ENCODE results near the gene HECTD4. TPM values are rescaled to one million over a fixed set of nuclear protein-coding genes. Genes with fewer than 3 reads are reported as not detected.

HECTD4 gene
- total RNA-seq, 4 donors from 2014 or later = 53.7 to 168 (median 62.9) TPM

DNA sequence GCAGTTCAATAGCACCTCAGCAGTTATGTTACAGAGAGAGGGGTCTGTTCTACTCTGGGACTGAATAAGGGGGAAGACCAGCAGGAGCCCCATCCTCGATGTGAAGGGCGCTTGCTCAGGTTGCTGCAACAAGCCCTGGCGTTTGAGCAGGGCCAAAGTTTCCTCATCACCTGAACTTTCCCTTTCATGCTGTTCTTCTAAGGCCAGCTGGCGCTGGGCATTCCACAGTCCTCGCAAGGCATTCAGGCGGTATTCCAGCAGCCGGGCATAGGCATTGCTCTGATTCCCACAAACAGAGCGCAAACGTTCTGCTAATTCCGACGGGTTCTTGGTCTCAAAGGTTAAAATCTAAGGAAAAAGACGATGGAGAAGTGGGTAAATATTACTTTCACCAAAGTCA is 62.8 kb downstream of the HECTD4 start:
- Histone ChIP-seq H3K4me1 (peaks cover 4% of the 10 kb centered on the region), H3K36me3 (no peaks in the 10 kb centered on the region), H3K9me3 (no peaks in the 10 kb centered on the region), H3K4me3 (no peak overlapping the region), H3K27me3 (no peaks in the 10 kb centered on the region), H3K27ac (no peak overlapping the region)
- no peak for DNase-seq (ENCODE audit: low spot score in 2 of 2)
- TF ChIP-seq EP300 (IDR thresholded peaks at IDR 0.05) (no peak), CTCF (IDR thresholded peaks at IDR 0.05) (no peak), POLR2AphosphoS5 (IDR thresholded peaks at IDR 0.05) (no peak)
- WGBS = 97% methylated on average over 12 of the region's 12 CpGs

- Histone ChIP-seq H3K9me3 (no peaks in the 10 kb centered on the region), H3K4me1 (peaks cover 4% of the 10 kb centered on the region), H3K27me3 (no peaks in the 10 kb centered on the region), H3K36me3 (peaks cover 13% of the 10 kb centered on the region), H3K4me3 (no peak overlapping the region), H3K27ac (no peak overlapping the region)
- TF ChIP-seq POLR2AphosphoS5 (IDR thresholded peaks at IDR 0.05) = no peak
- TF ChIP-seq CTCF (IDR thresholded peaks at IDR 0.05) = no peak
- TF ChIP-seq POLR2A (IDR thresholded peaks at IDR 0.05) = no peak
- no peak for TF ChIP-seq EP300 (IDR thresholded peaks at IDR 0.05)
- 77% methylated on average over 6 of the region's 6 CpGs for WGBS
- no peak for DNase-seq (ENCODE audit: low spot score in 2 of 2)
These were observed 64.8 kb downstream of the HECTD4 start for GRCh38 chr12:112317481-112317880.

GRCh38 chr12:112314981-112315380 is 67.2 kb downstream of the HECTD4 start:
- Histone ChIP-seq H3K4me3 (no peak overlapping the region), H3K27me3 (no peaks in the 10 kb centered on the region), H3K27ac (no peak overlapping the region), H3K36me3 (peaks cover 17% of the 10 kb centered on the region), H3K9me3 (no peaks in the 10 kb centered on the region), H3K4me1 (peaks cover 4% of the 10 kb centered on the region)
- TF ChIP-seq EP300 (IDR thresholded peaks at IDR 0.05) = no peak
- WGBS = 93% methylated on average over 7 of the region's 7 CpGs
- no peak for DNase-seq (ENCODE audit: low spot score in 2 of 2)

DNA sequence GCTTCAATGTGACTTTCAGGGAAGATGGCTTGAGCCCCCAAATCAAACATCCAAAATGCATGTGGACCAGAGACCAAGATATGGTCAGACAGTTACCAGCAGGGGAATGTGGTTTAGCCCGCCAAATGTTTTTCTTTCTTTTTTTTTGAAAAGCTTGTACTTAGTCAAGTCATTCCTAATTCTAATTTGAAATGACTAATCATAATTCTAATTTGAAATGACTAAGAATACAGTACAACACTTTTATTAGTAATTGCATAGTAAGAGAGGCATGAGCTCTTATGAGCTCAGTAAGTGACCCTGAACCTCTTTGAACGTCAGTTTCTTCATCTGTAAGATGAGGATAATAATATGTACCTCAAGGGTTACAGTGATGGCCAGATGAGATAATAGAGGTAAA is 72.4 kb downstream of the HECTD4 start:
- WGBS = 82% methylated on average over 2 of the region's 2 CpGs

DNA sequence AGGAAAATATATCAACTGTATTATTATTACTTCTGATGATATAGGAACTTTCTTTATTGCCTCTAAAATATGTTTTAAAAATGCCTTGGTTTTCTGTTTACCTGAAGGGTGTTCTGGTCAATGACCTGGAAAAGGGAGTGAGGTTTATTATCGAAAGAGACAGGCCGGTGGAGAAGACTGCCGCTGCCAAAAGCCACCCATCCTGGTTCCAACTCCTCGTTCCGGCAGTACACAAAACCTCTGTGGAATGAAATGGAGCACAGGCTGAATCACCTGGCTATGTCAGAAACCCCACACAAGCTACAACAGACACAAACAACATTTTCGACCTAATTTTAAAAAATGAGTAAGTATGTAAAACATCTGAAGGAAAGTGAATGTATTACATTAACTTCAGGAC is 73.6 kb downstream of the HECTD4 start:
- H3K36me3 ChIP-seq = peaks cover 35% of the 10 kb centered on the region
- H3K27ac ChIP-seq = no peak overlapping the region
- no peak overlapping the region for H3K4me3 ChIP-seq
- H3K27me3 ChIP-seq = no peaks in the 10 kb centered on the region
- no peaks in the 10 kb centered on the region for H3K9me3 ChIP-seq
- 73% methylated on average over 6 of the region's 6 CpGs for WGBS
- TF ChIP-seq POLR2AphosphoS5 (IDR thresholded peaks at IDR 0.05) (no peak), POLR2A (IDR thresholded peaks at IDR 0.05) (no peak), EP300 (IDR thresholded peaks at IDR 0.05) (no peak), CTCF (IDR thresholded peaks at IDR 0.05) (no peak)
- H3K4me1 ChIP-seq = no peaks in the 10 kb centered on the region
- DNase-seq (ENCODE audit: low spot score in 2 of 2) = no peak

More for the DNA sequence above, 72.4 kb downstream of the HECTD4 start:
- no peak for DNase-seq (ENCODE audit: low spot score in 2 of 2)
- Histone ChIP-seq H3K4me1 (no peaks in the 10 kb centered on the region), H3K4me3 (no peak overlapping the region), H3K36me3 (peaks cover 38% of the 10 kb centered on the region), H3K27me3 (no peaks in the 10 kb centered on the region), H3K9me3 (no peaks in the 10 kb centered on the region), H3K27ac (no peak overlapping the region)
- no peak for TF ChIP-seq CTCF (IDR thresholded peaks at IDR 0.05)
- no peak for TF ChIP-seq POLR2AphosphoS5 (IDR thresholded peaks at IDR 0.05)
- no peak for TF ChIP-seq EP300 (IDR thresholded peaks at IDR 0.05)
- TF ChIP-seq POLR2A (IDR thresholded peaks at IDR 0.05) = no peak

DNA sequence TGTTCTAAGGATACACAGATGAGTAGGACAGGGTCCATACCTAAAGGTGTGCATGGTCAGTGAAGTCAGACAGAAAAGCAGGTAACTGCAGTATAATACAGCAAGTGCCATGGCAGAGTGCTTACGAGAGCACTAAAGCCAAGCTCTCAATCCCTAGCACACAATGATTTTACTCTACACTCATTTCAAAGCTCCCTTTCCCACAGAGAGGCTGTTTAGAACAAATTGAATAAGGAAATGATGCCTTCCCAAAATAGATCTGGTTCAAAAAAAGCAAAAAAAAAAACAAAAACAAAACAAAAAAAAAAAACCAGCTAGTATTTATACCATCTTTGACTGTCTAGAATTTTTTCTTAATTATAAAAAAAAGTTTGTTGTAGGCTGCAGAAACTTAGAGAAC is 74.1 kb downstream of the HECTD4 start:
- 91% methylated on average over 1 of the region's 1 CpG for WGBS
- H3K36me3 ChIP-seq = peaks cover 31% of the 10 kb centered on the region
- H3K4me3 ChIP-seq = no peak overlapping the region
- DNase-seq (ENCODE audit: low spot score in 2 of 2) = no peak
- H3K27ac ChIP-seq = no peak overlapping the region
- no peak for TF ChIP-seq EP300 (IDR thresholded peaks at IDR 0.05)
- no peak for TF ChIP-seq POLR2A (IDR thresholded peaks at IDR 0.05)
- no peaks in the 10 kb centered on the region for H3K4me1 ChIP-seq
- H3K9me3 ChIP-seq = no peaks in the 10 kb centered on the region
- no peaks in the 10 kb centered on the region for H3K27me3 ChIP-seq

Data from suprapubic skin (tissue), 4 donors.